Right ventricle myocardium superior (tissue), 1 donor: ENCODE data around the gene STRN3. TPM values are rescaled to one million over a fixed set of nuclear protein-coding genes. Genes with fewer than 3 reads are reported as not detected.

ENCODE experiments used
- ATAC-seq: fragments of 200-7000 bp; cut with Tn5 transposase; one replicate; pipeline ENCODE4 v1.9.1; 2020; ENCODE audit warnings: mild to moderate bottlenecking; ENCODE audit not compliant: poor library complexity
- DNase-seq: peaks from one replicate; pipeline ENCODE4 v3.0.0-alpha.2; 2020
- intact Hi-C: fragments of 100-400 bp; cut with DNase I; formaldehyde crosslinking; loops from one replicate; pipeline ENCODE4 v1.11.2; 2022
- total RNA-seq: library from RNA; stranded (reverse); fragmentation: NEBNext Ultra II Directional; extraction: Animal tissue kit (Norgen Biotek cat#: 25700); gene quantifications from one replicate; pipeline ENCODE4 v1.2.1, GENCODE V29; 2021
- donor health status: DM: no; HTN: yes; CAD: no; lungs with severe emphysema.

STRN3 gene
- total RNA-seq, 1 donor from 2014 or later: 45.1 TPM

DNA sequence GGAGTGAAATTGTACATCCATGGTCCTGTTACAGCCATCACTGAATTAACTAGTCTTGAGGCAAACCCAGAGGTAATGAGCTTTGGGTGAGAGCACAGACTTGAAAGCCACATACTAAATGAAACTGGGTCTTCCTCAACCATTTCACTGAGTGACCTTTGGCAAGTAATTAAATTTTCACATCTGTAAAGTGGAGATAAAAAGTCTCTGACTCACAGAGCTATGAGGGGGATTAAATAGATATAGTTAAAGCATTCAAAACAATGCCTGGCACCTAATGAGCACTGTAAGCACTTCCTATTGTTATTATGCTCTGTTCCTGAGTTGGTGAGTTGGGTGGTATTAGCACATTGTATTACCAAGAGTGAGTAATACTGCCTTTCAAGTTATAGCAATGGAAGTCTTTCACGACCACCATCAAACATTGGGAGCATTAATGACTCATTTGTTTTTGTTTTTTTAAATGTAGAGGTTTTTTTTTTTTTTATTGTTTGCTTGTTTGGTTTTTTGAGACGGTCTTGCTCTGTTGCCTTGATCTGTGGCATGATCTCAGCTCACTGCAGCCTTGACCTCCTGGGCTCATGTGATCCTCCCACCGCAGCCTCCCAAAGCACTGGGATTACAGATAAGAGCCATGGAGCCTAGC is 12.5 kb upstream of the STRN3 start:
- DNase-seq (no peak), ATAC-seq (no peak)
- intact Hi-C loops: no loop called here

DNA sequence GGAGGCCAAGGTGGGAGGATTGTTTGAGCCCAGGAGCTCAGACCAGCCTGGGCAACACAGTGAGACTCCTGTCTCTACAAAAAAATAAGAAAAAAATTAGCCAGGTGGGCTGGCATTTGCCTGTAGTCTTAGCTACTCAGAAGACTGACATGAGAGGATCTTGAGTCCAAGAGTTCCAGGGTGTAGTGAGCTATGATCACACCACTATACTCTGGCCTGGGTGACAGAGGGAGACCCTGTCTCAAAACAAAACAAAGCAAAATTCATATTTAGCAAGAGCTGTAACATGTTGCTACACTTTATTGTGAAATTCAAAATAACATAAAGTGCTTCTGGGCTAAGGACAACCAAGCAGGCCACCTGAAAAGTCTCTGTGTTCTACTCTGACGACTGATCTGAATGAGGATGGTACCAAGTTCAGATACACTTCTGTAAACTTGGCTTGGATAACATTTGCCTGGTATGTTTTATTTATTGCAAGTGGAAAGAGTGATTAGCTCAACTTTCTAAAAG is 11.6 kb upstream of the STRN3 start:
- DNase-seq (no peak), ATAC-seq (no peak)
- intact Hi-C loops: no loop called here

DNA sequence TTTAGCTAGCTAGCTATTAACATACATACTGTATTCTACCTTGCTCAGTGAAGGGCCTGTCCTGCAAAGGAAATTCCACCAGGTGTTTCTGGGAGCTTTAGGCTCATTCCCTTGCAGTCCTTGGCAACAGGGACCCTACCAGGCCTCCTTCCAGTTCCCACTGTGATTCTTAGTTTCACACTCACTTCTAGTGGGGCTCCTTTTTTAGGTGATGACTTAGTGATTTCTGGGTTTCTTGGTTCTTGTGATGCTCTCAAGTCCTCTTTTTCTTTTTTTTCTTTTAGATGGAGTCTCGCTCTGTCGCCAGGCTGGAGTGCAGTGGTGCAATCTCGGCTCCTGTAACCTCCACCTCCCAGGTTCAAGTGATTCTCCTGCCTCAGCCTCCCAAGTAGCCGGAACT is 10.4 kb upstream of the STRN3 start:
- intact Hi-C loops: no loop called here

DNA sequence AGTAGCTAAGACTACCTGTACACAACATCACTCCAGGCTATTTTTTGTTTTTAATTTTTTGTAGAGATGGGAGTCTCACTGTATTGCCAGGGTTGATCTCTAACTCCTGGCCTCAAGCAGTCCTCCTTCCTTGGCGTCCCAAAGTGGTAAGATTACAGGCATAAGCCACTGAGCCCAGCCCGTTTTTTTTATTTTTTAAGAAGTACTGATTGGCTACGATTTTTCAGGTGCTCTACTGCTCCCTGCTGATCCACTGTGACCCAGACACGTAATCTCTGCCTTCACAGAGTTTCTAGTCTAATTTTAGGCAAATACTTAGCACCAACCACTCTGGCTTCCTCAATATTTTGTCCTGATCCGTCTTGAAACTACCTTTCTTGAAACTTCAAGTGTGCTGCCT is 4.3 kb upstream of the STRN3 start:
- intact Hi-C loops: no loop called here
- no peak for DNase-seq
- no peak for ATAC-seq

More for the DNA sequence above, 10.4 kb upstream of the STRN3 start:
- no peak for ATAC-seq
- DNase-seq: no peak

DNA sequence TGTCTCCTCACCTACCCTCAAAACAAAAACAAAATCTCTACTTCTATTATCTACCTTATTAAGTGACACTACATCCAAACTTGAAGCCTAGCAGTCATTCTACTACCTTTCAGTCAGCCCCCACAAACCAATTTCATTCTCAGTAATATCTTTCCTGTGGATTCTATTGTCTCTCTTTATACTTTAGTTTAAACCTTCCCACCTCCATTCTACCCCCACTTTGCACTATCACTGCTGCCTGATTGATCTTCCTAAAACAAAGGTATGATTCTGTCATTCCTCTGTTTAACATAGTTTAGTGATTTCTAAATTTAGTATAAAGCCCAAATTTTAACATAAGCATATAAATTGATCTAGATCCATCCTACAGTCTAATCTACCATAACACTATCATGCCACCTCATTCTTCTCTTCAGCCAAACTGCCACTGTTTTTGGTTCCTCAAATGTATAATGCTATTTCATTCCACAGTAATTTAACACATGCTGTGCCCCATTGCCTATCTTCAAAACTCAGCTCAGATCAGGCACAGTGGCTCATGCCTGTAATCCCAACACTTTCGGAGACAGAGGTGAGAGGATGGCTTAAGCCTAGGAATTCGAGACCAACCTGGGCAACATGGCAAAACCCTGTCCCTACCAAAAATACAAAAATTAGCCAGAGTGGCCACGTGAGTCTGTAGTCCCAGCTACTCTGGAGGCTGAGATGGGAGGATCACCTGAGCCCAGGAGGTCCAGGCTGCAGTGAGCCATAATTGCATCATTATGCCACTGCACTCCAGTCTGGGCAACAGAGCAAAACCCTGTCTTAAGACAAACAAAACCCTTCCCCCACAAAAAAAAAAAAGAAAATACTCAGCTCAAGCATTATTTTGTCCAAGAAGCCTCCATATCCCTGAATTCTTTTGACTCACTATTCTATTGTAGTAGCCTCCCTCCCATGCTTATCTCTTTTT is 3.1 kb upstream of the STRN3 start:
- no peak for ATAC-seq
- no peak for DNase-seq
- intact Hi-C loops: no loop called here

DNA sequence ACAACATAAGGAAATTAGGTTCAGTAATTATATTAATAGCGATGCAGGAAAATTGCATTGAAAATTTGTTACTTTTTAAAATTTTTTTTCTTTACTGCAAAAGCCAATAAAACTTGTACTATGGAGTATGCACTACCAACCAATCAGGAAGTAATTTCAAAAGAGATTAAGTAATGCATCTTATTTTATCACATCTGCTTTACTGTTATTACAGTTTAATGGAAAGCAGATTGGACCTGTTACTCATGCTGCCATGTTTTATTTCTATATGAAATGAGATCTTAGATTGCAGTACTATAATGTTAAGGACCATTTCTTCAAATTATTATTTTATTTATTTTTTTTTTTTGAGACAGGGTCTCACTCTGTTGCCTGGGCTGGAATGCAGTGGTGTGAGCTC is 1.7 kb upstream of the STRN3 start:
- ATAC-seq (no peak), DNase-seq (no peak)
- intact Hi-C loops: no loop called here

DNA sequence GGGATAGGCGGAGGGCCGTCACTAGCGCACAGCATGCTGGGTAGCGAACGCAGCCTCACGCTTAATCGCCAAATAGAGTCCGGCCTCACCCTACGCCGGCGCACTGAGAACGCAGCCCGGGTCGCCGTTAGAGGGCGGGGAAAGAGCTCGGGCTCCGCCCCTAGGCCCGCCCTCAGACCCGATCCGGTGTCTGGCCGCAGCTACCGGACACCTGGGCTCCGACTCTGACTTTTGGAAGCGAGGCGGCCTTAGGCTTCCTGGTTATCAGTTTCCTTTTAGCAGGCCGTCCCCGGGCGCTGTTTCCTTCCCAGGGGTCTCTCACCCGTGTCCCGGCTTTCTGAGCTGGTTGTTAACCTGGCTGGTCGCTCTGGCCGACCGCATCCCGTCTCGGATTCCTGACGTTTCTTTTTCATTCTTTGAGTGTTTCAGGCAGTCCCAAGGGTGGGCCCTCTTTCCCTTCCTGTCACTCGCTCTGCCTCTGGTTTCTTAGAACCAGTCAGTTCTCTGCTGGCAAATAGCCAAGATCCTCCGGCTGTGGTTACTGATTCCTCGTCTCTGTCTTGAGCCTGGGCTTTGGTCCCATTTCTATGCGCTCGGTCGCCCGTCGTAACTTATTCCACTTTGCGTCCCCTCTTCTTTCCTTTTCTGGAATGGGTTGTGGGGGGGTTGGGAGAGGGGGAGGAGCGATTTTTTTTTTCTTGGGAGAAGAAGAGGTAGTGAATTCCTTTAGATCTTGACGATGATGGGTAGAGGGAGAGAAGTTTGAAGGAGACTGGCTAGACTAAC is 464 bp upstream of the STRN3 start:
- ATAC-seq (peak; percentile 98), DNase-seq (peak; percentile 98)
- intact Hi-C loops: no loop called here

DNA sequence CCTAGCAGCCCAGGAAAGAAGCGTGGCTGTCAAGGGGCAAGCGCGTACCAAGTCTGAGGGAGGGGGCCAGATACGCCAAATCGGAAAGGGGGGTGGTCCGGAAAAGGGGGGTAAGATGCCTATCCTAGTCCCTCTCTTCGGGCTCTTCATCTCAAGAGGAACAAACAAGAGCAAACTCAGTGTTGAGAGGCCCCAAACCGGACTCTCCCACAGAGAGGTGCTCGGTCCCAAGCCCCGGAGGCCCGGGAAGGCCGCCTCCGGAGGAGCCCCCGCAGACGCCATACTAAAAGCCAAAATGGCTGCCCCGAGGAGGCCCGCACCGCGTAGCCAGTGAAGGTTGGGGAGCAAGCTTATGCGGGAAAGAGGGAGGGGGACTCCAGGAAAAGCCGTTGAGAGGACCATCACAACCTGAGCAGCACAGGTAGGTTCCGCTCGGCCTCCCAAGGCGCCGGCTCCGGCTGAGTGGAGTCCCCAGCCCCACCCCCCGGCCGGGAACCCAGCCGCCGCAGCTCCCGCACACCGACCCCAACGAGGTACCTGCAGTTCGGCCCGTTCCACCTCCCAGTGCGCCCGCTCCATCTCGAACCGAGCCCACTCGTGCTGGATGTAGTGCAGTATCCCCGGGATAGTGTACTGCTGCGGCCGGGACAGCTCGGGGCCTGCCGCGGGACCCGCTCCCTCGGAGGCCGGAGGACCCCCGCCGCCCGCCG is 657 bp downstream of the STRN3 start, which contains the start of gene AP4S1:
Gene AP4S1 (plus strand): TSS at position 283 of the 710 bp plus-strand sequence. CDS start 40,548 bp downstream, outside the sequence.
- DNase-seq: peak; percentile 61
- intact Hi-C loops: no loop called here
- peak; percentile 42 for ATAC-seq

DNA sequence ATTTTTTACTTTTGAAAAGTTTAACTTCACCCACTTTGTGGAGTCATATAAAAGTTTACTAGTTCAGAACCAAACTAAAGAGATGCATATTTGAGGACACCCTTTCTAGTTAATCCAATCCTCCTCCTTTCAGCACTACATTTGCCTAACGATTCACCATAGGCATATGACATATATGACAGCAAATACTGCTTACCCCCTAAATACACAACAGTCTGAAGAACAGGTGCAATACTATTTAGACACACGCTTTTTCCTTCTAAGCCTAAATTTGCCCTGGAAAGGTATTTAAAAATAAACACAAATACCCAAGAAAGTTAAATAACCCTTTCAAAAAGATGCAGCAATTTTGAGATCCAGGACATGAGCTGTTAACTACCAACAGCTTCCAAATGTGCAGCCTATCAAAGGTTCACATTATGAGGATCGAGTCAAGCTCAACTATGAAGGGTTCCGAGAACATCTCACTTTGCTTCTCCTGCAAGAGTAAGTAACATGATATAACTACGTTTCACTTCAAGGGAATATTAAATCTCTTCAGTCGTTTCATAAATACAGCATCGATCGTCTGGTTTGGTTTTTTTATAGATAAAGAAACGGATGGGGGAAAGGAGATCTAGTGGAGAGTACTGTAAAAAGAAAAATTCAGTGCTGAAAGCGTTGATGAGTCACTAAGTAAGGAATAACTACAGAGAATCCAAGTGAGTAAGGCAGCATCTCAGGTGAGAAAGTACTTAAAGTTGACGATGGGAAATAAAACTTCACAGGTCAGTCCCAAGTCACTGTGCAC is 1.4 kb downstream of the STRN3 start:
- DNase-seq: no peak
- intact Hi-C loops: no loop called here
- ATAC-seq: no peak

DNA sequence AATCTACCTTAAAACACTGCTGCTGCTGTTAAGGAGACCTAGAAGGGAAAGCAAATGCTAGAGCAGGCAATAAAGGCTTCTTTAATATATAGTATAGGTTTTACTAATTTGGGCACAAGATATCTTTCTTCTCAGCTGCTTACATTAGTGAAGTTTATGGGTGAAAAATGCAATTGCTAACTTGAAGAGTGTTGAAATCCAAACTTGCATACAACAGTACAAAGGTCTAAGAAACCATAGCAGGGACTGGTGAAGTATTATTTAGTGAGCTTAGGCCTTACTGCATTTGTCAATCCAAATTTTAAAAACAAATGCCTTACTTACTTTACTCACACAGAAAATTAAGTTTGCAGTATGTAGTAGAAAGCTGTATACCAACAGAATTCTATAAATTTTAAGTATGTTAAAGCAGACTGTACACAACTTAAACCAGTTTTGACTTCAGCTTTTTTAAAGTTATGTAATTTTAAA is 2.1 kb downstream of the STRN3 start:
- DNase-seq (no peak), ATAC-seq (no peak)
- intact Hi-C loops: no loop called here

DNA sequence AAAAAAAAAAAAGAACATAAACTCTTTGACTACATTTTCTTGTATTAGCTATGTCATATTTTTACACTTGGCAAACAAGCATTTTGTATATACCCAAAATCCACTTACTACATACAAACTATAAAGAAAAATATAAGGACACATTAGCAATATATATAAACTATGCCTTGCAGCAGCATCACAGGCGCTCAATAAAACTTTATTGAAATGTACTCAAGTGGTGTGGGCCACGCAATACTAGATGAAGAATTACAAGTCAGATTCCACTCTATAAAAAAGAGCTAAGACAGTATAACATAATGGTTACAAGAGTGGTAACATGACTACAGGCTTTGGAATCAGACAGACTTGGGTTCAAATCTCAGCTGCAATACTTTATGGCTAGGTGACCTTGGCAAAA is 3.8 kb downstream of the STRN3 start:
- ATAC-seq (no peak), DNase-seq (no peak)
- intact Hi-C loops: no loop called here

DNA sequence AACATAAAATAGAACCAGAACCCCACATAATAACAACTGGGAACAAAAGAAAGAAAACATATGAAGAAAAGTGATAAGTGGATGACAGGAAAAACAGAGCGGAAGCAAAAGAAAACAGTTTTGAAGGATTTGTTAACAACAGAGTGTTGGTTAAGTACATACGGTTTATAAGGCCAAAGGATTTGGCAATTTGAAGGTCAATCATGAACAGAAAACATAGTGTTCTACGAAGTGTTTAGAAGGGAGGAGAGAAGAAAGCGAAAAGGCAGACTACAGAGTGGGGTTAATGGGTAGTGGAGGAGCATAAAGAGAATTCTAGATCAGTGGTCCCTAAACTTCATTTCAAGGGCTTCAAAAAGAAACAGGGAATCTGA is 4.6 kb downstream of the STRN3 start:
- DNase-seq: no peak
- intact Hi-C loops: no loop called here
- no peak for ATAC-seq

DNA sequence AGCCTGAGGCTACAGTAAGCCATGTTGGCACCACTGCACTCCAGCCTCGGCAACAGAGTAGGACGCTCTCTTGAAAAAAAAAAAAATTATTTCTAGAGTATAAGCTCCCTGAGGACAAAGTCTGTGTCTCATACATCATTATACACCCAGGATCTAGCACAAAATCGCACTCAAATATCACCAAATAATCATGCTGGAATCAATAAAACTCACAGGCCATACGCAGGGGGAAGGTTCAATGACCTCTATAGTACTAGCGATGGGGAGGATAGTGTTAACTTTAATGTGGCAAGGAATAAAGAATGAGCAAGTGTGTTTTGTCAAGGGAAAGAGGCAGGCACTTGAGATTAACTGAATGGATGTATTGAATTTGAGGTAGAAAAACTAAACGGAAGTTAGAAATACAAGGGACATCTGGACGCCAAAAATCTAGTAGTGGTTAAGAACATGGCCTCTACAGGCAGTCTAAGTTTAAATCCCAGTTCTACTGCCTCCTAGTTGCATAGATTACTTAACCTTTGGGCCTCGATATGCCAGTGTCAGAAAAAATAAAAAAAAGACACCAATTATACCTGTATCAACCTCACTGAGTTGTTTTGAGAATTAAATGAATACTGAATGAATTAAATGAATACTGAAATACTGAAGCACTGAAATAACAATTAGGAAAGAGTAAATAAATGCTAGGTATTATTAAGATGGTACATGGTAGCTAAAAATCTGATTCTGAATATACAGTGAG is 5.2 kb downstream of the STRN3 start:
- no peak for ATAC-seq
- intact Hi-C loops: no loop called here
- no peak for DNase-seq

DNA sequence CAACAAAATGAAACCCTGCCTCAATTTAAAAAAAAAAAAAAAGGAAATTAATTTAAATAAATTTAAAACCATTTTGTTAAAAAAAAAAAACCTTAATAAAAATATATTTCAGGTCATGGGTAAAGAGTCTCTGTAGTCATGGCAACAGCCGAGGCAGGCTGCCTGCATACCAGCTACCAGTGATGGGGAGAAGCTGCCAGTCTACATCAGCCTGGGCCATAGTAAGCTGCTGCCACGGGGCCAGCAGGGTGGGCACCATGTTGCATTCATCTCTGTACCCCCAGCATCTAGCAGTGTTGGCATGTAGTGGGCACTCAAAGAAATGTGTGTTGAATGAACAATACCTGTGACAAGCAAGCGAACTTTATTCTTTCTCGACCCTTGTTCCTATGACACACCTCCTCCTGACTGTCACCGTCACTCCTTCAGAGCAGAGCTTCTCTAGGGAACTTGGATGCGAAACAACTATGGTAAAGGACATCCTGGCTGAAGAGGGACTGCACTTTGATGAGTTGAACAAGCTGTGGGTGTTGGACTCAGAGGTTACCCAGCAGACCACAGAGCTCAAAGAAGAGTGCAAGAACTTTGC is 8.0 kb downstream of the STRN3 start:
- no peak for DNase-seq
- intact Hi-C loops: no loop called here
- ATAC-seq: no peak

DNA sequence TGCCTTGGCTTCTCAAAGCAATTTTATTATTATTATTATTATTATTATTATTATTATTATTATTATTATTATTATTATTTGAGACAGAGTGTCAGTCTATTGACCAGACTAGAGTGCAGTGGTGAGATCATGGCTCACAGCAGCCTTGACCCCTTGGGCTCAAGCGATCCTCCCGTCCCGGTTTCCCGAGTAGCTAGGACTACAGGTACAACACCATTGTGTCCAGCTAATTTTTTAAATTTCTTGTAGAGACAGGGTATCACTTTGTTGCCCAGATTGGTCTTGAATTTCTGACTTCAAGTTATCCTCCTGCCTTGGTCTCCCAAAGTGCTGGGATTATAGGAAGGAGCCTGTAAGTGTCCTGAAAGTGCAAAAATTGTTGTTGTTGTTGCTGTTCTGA is 12.3 kb downstream of the STRN3 start:
- ATAC-seq: no peak
- no peak for DNase-seq
- intact Hi-C loops: no loop called here

DNA sequence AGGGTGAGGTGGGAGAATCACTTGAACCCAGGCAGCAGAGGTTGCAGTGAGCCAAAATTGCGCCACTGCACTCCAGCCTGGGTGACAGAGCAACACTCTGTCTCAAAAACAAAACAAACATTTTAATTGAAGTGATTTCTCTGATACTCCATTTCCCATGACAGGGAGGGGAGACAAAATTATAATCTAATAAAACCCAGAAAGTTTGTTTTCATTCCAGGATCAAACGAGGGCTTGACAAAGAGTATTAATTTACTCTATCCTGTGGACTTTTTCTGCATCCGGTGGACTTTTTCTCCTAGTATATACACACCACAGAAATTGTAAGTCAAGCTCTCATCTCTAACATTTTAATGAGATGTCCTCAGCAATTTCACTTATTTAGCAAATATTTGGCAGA is 15.2 kb downstream of the STRN3 start:
- intact Hi-C loops: no loop called here
- DNase-seq (no peak), ATAC-seq (no peak)
